HUES6 (cell line): ENCODE data around the gene MED12L.

Experiments used
- H3K27ac ChIP-seq: 2 replicates; pipeline ENCODE4 v1.7.0; 2013; ENCODE audit warnings: low read depth, mild to moderate bottlenecking, low read length, inconsistent platforms
- H3K27me3 ChIP-seq: 2 replicates; pipeline ENCODE4 v1.6.1; 2013; ENCODE audit warnings: low read length; ENCODE audit not compliant: control insufficient read depth, insufficient read depth
- H3K36me3 ChIP-seq: 2 replicates; pipeline ENCODE4 v1.6.1; 2013; ENCODE audit warnings: low read length; ENCODE audit not compliant: control insufficient read depth, insufficient read depth
- H3K4me1 ChIP-seq: 2 replicates; pipeline ENCODE4 v1.6.1; 2013; ENCODE audit warnings: low read length; ENCODE audit not compliant: control insufficient read depth, insufficient read depth
- H3K4me3 ChIP-seq: 2 replicates; pipeline ENCODE4 v1.5.1; 2013; ENCODE audit warnings: low read depth, low read length
- H3K9ac ChIP-seq: one replicate; pipeline ENCODE4 v1.6.1; 2013; ENCODE audit warnings: mild to moderate bottlenecking, low read length
- H3K9me3 ChIP-seq: 2 replicates; pipeline ENCODE4 v1.6.1; 2013; ENCODE audit warnings: low read depth, low read length; ENCODE audit not compliant: control insufficient read depth, insufficient read depth

Gene MED12L

DNA sequence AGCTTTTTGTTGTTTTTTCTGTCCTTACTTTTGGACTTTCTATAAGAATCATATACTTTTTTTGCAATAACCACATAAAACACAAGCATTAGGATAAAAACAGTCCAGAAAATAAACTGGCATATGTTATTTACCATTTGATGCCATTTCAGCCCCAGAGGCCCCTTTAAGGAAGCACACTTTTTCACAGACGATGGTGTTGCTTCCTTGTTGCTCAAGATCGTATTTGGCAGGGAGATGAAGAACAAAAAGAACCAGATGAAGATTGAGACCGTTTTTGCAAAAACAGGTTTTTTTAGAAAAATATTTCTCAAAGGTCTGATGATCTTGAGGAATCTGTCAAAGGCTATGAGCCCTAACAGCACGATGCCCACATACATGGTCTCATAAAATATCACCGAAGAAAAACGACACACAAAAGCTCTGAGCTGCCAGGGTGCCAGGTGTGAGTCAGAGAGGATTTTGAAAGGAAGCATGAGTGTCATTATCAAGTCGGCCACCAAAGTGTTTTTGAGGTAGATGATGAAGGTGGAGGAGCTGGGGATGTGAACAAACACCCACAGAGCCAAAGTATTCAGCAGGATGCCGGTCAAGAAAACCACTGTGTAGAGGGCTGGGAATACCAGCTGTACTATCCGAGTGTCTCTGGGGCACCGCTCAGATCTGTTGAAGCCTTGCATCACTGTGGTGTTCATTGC, 243.0 kb downstream of the MED12L start:
- H3K9me3 ChIP-seq: no peaks in the 10 kb centered on the region
- no peaks in the 10 kb centered on the region for H3K27me3 ChIP-seq
- H3K27ac ChIP-seq: no peak overlapping the region
- no peaks in the 10 kb centered on the region for H3K4me1 ChIP-seq
- H3K36me3 ChIP-seq: no peaks in the 10 kb centered on the region
- no peak overlapping the region for H3K9ac ChIP-seq
- no peak overlapping the region for H3K4me3 ChIP-seq

DNA sequence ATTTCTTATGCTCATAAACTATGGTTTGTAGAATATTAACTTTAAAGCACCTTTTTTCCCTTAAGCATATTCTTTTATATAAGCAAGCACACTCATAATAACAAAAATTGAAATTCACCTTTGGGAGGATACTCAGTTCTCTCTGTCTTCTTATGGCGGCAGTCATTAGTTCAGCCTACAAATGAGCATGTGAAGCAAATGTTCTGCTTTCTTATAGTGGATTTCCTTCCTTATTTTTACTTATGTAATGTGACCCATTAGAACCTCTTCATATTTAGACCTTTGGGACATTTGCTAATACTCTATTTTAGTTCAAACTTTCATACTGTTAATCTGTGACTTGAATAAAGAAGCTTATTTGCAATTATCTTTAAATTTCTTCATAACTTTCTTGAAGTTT, 243.9 kb downstream of the MED12L start, which contains the start of gene P2RY13:
P2RY13 (minus strand) TSS at position 187 of the 400 bp plus-strand sequence; CDS start at position 166, 21 bp downstream.
- Histone ChIP-seq H3K4me3 (no peak within 1 kb of the TSS), H3K36me3 (no peaks in the 10 kb centered on the region), H3K9ac (no peak within 1 kb of the TSS), H3K9me3 (no peaks in the 10 kb centered on the region), H3K4me1 (no peaks in the 10 kb centered on the region), H3K27ac (no peak within 1 kb of the TSS), H3K27me3 (no peaks in the 10 kb centered on the region)

DNA sequence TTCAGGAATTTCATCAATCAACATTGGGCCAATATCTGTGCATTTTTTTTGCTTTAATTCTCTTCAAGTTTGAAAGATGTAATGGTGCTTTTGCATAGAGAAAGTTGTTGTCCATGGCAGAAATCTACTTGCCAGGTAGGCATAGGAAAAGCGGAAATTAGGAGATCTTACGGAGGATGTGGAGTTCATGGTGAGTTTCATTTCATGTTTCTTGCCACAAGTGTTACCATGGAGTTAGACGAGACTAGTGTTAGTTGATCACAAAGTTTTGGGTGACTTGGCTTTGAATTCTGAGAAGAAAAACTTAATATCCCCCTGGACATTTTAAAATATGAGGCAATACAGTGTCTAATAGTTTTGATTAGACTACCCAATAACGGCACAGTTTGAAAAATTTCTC, 244.9 kb downstream of the MED12L start:
- H3K27ac ChIP-seq: no peak overlapping the region
- H3K27me3 ChIP-seq: no peaks in the 10 kb centered on the region
- H3K9me3 ChIP-seq: no peaks in the 10 kb centered on the region
- H3K9ac ChIP-seq: no peak overlapping the region
- no peaks in the 10 kb centered on the region for H3K36me3 ChIP-seq
- no peaks in the 10 kb centered on the region for H3K4me1 ChIP-seq
- no peak overlapping the region for H3K4me3 ChIP-seq

DNA sequence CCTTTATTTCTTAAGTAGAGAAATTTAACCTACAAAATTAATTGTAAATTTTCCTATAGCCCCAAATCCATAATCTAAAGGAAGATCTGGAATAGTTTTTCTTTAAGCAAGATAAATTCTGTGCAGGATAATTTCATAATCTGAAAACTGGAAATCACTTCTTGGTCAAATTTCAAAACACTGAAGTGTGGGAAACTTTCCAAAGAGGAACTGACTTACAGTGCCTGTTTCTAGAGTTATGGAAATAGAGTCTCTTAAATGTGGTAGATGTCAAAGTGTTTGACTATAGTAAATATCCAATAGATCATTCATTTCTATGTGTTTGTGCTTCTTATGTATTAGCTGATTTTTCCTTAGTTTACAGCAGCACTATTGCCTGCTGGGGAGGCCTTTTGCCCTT, 245.4 kb downstream of the MED12L start:
- Histone ChIP-seq H3K4me1 (no peaks in the 10 kb centered on the region), H3K9ac (no peak overlapping the region), H3K4me3 (no peak overlapping the region), H3K27ac (no peak overlapping the region), H3K27me3 (no peaks in the 10 kb centered on the region), H3K36me3 (no peaks in the 10 kb centered on the region), H3K9me3 (no peaks in the 10 kb centered on the region)

DNA sequence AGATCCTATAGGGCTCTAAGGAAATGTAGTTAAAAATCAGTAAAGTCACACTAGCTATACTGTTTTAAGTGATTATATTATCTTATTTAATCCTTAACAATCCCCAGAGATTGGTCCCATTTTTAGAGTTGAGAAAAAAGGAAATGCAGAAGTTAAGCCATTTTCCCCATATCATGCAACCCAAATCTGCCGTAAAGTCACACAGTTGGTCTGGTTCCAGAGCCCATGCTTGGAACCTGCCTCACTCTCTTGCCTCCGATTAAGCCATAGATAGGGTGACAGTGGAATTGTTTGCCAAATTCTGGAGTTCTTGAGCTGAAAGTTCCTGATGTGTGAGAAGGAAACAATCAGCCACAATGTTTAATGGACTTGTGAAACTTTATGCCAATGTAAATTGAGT, 246.2 kb downstream of the MED12L start:
- Histone ChIP-seq H3K36me3 (no peaks in the 10 kb centered on the region), H3K27ac (no peak overlapping the region), H3K4me1 (no peaks in the 10 kb centered on the region), H3K27me3 (no peaks in the 10 kb centered on the region), H3K4me3 (no peak overlapping the region), H3K9me3 (no peaks in the 10 kb centered on the region), H3K9ac (no peak overlapping the region)

DNA sequence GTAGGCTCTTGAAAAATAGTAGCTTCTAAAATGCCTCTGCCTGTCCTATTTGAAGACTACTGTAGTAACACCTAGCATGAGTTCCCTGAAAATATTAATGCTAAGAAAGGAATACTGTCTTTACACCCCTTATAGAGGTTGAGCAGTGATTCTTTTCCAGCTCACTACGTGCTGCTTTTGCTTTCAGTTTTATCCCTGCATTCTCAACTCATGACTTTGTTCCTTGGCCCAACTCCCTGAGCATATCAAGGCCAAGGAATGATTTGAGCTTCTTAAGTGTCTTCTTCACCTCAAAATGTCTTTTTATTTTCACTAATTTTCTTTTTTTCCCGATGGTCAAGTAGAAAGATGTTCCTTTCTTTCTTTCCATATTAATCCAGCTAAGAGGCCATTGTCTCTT, 260.4 kb downstream of the MED12L start:
- no peak overlapping the region for H3K4me3 ChIP-seq
- no peaks in the 10 kb centered on the region for H3K27me3 ChIP-seq
- peaks cover 17% of the 10 kb centered on the region for H3K4me1 ChIP-seq
- no peak overlapping the region for H3K27ac ChIP-seq
- no peaks in the 10 kb centered on the region for H3K36me3 ChIP-seq
- no peaks in the 10 kb centered on the region for H3K9me3 ChIP-seq
- H3K9ac ChIP-seq: no peak overlapping the region

DNA sequence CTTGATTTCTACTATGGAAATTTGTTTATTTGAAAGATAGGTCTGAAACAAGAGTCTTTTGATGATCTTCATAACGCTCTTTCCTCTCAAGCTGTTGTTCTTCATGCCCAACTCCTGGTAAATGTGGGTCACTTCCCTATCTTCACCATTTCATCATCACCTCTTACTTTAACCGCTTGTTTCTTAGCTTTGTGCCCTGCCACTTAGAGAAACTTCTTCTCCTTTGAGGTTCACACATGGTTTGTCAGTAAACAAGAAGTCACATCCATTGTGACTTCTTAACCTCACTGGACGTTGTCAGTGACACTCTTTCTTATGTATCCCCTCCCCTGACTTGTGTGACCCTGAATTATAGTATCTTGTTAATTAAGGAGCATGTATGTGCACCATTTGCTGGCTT, 260.8 kb downstream of the MED12L start:
- Histone ChIP-seq H3K4me1 (peaks cover 17% of the 10 kb centered on the region), H3K27ac (no peak overlapping the region), H3K9me3 (no peaks in the 10 kb centered on the region), H3K9ac (no peak overlapping the region), H3K36me3 (no peaks in the 10 kb centered on the region), H3K4me3 (no peak overlapping the region), H3K27me3 (no peaks in the 10 kb centered on the region)

DNA sequence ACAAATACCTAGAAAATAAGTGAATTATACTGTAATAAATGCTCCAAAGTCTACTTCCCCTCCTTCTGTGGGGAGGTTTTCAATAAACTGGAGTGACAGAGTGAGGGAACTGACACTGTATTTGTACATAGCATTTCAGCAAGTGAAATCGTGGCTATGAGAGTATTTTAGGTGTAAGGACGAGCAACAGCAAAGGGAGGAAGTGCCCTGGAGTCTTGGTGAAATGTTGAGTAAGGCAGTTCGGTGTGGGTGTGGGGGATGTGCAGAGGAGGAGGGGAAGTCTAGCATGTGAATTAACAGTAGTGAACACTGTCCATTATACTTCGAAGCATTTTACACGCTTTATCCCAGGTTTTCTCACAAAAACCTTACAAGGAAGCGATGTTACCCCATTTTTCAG, 262.0 kb downstream of the MED12L start:
- Histone ChIP-seq H3K4me1 (peaks cover 17% of the 10 kb centered on the region), H3K27me3 (no peaks in the 10 kb centered on the region), H3K4me3 (no peak overlapping the region), H3K36me3 (no peaks in the 10 kb centered on the region), H3K27ac (no peak overlapping the region), H3K9ac (no peak overlapping the region), H3K9me3 (no peaks in the 10 kb centered on the region)

DNA sequence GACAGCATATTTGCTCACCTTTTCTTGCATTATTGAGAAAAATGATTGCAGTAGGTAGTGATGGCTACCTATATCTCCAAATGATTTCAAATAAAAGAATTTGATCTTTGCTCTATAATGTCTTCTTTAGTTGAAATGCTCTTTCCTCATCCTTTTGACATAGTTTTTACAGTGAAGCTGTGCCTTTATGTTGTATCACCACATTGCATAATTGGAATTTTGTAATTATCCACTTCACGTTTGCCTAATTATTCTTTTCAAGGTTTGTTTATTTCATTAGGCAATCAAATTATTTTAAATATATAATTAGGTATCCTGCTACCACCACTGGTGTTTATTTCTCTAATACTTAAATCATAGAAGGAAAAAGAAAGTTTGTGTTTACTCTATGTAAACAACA, 265.2 kb downstream of the MED12L start:
- no peak overlapping the region for H3K27ac ChIP-seq
- H3K27me3 ChIP-seq: no peaks in the 10 kb centered on the region
- H3K4me1 ChIP-seq: peaks cover 17% of the 10 kb centered on the region
- no peak overlapping the region for H3K9ac ChIP-seq
- H3K4me3 ChIP-seq: no peak overlapping the region
- no peaks in the 10 kb centered on the region for H3K36me3 ChIP-seq
- H3K9me3 ChIP-seq: no peaks in the 10 kb centered on the region

DNA sequence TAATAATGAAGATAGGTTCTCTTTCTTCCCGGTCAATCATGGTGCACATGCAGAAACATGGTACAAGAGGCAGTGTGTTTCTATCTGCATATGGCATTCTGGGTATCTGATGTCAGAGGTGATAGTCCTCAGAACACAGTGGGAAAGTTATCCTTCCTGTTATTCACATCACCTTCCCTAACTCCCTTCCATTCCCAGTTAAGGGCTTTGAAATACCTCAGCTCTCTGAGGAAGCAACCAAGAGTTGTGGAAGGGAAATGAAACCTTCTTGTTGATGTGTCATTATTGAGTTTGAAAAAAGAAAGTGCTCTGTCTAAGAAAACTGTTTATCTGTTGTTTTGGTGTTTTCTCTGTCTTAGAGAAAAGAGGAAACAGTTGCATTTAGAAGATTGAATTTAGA, 265.8 kb downstream of the MED12L start:
- no peaks in the 10 kb centered on the region for H3K9me3 ChIP-seq
- no peak overlapping the region for H3K4me3 ChIP-seq
- H3K27me3 ChIP-seq: no peaks in the 10 kb centered on the region
- H3K4me1 ChIP-seq: peaks cover 17% of the 10 kb centered on the region
- no peak overlapping the region for H3K27ac ChIP-seq
- H3K36me3 ChIP-seq: no peaks in the 10 kb centered on the region; the same call in 1 of the 2 replicates
- no peak overlapping the region for H3K9ac ChIP-seq

DNA sequence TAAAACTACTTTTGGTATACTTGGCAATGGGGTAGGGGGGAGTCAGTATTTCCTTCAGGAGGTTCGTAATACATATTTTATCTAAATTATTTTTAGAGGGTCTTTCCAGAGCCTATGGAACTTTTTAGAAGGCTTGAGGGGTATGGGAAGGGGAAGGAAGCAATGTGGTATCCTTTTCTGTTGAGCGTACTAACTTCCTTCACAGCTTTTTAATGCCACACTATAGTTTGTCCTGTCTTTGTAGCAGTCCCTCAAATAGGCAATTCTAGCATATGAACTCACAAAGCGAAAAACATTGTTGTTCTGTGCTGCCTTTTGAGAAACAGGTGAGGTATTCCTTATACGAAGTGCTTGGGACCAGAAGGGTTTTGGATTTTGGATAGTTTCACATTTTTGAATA, 266.2 kb downstream of the MED12L start:
- no peaks in the 10 kb centered on the region for H3K27me3 ChIP-seq
- H3K9me3 ChIP-seq: no peaks in the 10 kb centered on the region
- peaks cover 17% of the 10 kb centered on the region for H3K4me1 ChIP-seq
- H3K4me3 ChIP-seq: no peak overlapping the region
- H3K27ac ChIP-seq: no peak overlapping the region
- H3K36me3 ChIP-seq: no peaks in the 10 kb centered on the region; the same call in 1 of the 2 replicates
- H3K9ac ChIP-seq: no peak overlapping the region
